ENCODE results near the gene FABP3.

The FABP3 gene

DNA sequence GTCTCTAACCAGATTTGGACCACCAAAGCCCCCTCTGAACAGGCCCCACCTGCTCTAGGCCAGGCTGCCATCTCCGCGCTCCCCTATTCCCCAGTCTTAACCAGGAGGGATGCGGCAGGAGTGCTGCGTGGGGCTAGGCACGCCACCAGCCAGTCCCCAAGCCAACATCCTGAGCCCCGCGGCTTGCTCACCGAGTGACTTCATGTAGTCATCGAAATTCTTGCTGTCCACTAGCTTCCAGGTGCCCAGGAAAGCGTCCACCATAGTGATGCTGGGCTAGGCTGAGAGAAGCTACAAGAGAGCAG is 173 bp downstream of the FABP3 start:
- Histone ChIP-seq H2AFZ (ENCODE audit: low read length) (no peak overlapping the region), H3K27ac (ENCODE audit: low read depth, low read length, poor library complexity, severe bottlenecking) (no peak overlapping the region), H3K9me2 (ENCODE audit: low read depth, low read length) (no peaks in the 10 kb centered on the region), H3K36me3 (ENCODE audit: insufficient read depth, low read length) (no peaks in the 10 kb centered on the region), H3K4me1 (ENCODE audit: insufficient read depth, low read length, severe bottlenecking) (peaks cover 8% of the 10 kb centered on the region), H3K27me3 (ENCODE audit: insufficient read depth, low read length) (no peaks in the 10 kb centered on the region), H3K4me2 (ENCODE audit: low read length) (peak overlapping the region; percentile 34; the same call in 1 of the 2 replicates), H3K9me3 (ENCODE audit: low read length) (no peaks in the 10 kb centered on the region), H3K79me2 (ENCODE audit: insufficient read depth, low read length) (no peaks in the 10 kb centered on the region), H3K9ac (ENCODE audit: low read length) (no peak overlapping the region), H3K4me3 (ENCODE audit: low read depth, low read length, poor library complexity, severe bottlenecking) (no peak overlapping the region), H3F3A (ENCODE audit: insufficient read depth, low read length) (no peaks in the 10 kb centered on the region), H4K20me1 (ENCODE audit: insufficient read depth, low read length) (no peaks in the 10 kb centered on the region)
- no peak for TF ChIP-seq EZH2 (IDR thresholded peaks at IDR 0.05; ENCODE audit: borderline replicate concordance, low read length)
- TF ChIP-seq, protein P1, sequence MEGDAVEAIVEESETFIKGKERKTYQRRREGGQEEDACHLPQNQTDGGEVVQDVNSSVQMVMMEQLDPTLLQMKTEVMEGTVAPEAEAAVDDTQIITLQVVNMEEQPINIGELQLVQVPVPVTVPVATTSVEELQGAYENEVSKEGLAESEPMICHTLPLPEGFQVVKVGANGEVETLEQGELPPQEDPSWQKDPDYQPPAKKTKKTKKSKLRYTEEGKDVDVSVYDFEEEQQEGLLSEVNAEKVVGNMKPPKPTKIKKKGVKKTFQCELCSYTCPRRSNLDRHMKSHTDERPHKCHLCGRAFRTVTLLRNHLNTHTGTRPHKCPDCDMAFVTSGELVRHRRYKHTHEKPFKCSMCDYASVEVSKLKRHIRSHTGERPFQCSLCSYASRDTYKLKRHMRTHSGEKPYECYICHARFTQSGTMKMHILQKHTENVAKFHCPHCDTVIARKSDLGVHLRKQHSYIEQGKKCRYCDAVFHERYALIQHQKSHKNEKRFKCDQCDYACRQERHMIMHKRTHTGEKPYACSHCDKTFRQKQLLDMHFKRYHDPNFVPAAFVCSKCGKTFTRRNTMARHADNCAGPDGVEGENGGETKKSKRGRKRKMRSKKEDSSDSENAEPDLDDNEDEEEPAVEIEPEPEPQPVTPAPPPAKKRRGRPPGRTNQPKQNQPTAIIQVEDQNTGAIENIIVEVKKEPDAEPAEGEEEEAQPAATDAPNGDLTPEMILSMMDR (IDR thresholded peaks at IDR 0.05; ENCODE audit: low read length) = no peak

DNA sequence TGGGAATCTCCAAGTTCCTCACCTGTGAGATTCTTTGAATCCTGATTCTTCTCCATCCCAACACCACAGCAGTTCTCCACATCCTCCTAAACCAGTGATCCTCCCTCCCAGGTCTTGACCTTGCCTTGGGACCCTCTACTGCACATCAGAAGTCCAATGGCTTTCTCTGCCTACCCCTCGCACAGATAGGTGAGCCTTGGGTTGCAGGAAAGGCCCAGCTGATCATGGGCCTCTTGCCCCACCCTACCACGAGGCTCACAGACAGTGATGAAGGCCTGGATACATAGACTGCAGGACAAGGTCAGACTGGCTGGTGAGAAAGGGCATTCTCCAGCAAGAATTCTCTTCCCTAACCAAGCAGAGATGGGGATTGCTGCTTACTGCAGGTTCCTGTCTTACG is 825 bp downstream of the FABP3 start:
- Histone ChIP-seq H4K20me1 (ENCODE audit: insufficient read depth, low read length) (no peaks in the 10 kb centered on the region), H3K4me1 (ENCODE audit: insufficient read depth, low read length, severe bottlenecking) (peaks cover 8% of the 10 kb centered on the region), H3K4me2 (ENCODE audit: low read length) (no peak overlapping the region), H3K9me3 (ENCODE audit: low read length) (no peaks in the 10 kb centered on the region), H3K9me2 (ENCODE audit: low read depth, low read length) (no peaks in the 10 kb centered on the region), H3K27me3 (ENCODE audit: insufficient read depth, low read length) (no peaks in the 10 kb centered on the region), H3K27ac (ENCODE audit: low read depth, low read length, poor library complexity, severe bottlenecking) (no peak overlapping the region), H3K9ac (ENCODE audit: low read length) (no peak overlapping the region), H3F3A (ENCODE audit: insufficient read depth, low read length) (no peaks in the 10 kb centered on the region), H3K36me3 (ENCODE audit: insufficient read depth, low read length) (no peaks in the 10 kb centered on the region; the same call in 1 of the 2 replicates), H2AFZ (ENCODE audit: low read length) (no peak overlapping the region), H3K79me2 (ENCODE audit: insufficient read depth, low read length) (no peaks in the 10 kb centered on the region), H3K4me3 (ENCODE audit: low read depth, low read length, poor library complexity, severe bottlenecking) (no peak overlapping the region)
- no peak for TF ChIP-seq EZH2 (IDR thresholded peaks at IDR 0.05; ENCODE audit: borderline replicate concordance, low read length)
- TF ChIP-seq, protein P1 (IDR thresholded peaks at IDR 0.05; ENCODE audit: low read length) = no peak

DNA sequence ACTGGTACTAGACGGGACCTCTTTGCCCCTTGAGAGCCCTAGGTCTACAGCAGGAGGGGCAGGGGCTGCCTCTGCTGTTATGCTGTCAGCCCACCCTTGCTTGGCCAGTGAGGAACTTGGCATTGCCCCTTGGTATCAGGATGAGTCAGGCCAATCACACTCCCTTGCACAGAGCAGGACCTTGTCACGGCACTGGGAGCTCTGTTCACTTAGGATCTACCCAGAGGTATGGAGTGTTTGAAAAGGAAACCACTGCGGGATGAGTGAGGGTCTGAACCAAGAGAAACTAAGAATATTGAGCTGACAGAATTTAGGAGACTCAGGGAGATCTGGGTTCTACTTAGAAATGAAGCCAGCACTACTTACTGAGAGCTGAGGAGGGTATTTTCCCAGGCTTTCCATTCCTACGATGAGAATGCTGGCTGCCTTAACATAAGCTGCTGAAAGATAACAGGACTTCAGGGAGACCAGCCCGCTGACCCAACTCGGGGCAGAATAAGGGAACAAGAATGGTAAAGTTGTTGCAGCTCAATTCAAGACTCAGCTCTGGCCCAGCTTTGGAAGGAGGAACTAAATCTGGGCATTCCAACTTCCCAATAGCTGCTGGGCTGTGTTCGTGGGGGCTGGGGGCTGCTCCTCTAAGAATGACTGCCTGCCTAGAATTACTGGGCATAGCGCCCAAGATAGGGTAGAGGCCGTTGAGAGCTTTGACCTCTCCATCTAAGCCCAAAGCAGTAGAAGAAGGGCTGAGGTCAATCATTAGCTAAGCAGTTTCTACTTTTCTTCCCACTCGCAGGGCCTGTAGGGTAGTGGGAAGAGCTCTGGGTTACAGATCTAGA is 1.5 kb downstream of the FABP3 start:
- H3K9me2 ChIP-seq (ENCODE audit: low read depth, low read length) = no peaks in the 10 kb centered on the region
- TF ChIP-seq, protein P1 (IDR thresholded peaks at IDR 0.05; ENCODE audit: low read length) = no peak
- no peak for TF ChIP-seq EZH2 (IDR thresholded peaks at IDR 0.05; ENCODE audit: borderline replicate concordance, low read length)
- H3K27ac ChIP-seq (ENCODE audit: low read depth, low read length, poor library complexity, severe bottlenecking) = no peak overlapping the region
- no peaks in the 10 kb centered on the region for H4K20me1 ChIP-seq (ENCODE audit: insufficient read depth, low read length)
- no peak overlapping the region for H3K9ac ChIP-seq (ENCODE audit: low read length)
- H3K9me3 ChIP-seq (ENCODE audit: low read length) = no peaks in the 10 kb centered on the region
- H3K79me2 ChIP-seq (ENCODE audit: insufficient read depth, low read length) = no peaks in the 10 kb centered on the region
- H3K4me3 ChIP-seq (ENCODE audit: low read depth, low read length, poor library complexity, severe bottlenecking) = no peak overlapping the region
- no peaks in the 10 kb centered on the region for H3F3A ChIP-seq (ENCODE audit: insufficient read depth, low read length)
- peaks cover 8% of the 10 kb centered on the region for H3K4me1 ChIP-seq (ENCODE audit: insufficient read depth, low read length, severe bottlenecking)
- H3K4me2 ChIP-seq (ENCODE audit: low read length) = no peak overlapping the region
- H3K36me3 ChIP-seq (ENCODE audit: insufficient read depth, low read length) = no peaks in the 10 kb centered on the region; the same call in 1 of the 2 replicates
- H2AFZ ChIP-seq (ENCODE audit: low read length) = no peak overlapping the region
- no peaks in the 10 kb centered on the region for H3K27me3 ChIP-seq (ENCODE audit: insufficient read depth, low read length)
